ENCODE data around the gene AANAT.

Gene AANAT

DNA sequence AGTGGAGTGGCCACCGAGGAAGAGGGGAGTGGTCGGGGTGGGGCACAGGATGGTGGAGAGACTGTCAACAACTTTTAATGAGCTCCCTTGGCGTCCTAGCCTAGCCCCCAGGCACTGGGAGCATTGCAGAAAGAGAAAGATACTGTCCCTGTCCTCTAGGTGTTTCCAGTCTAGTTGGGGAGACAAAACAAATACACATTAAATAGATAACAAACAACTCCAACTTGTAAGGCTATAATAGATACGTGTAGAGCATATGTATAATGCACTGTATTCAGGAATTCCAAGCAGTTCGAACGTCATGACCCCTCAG lies 14.0 kb upstream of the AANAT start:
- peaks cover 38 to 45% (median 41%) of the 10 kb centered on the region in 11 experiments for H4K20me1 ChIP-seq
- no peaks in the 10 kb centered on the region for H3K9me3 ChIP-seq (replicated peaks in 1 of 11)
- H3K36me3 ChIP-seq = no peaks in the 10 kb centered on the region; a peak in 1 of 22 replicates
- peak overlapping the region in 2 of 11 experiments; percentile 4 to 82; a peak in 2 of 22 replicates for H3K27ac ChIP-seq
- H3K4me3 ChIP-seq = peak overlapping the region in 9 of 10 experiments; percentile 91 to 99 (median 94); a peak in 17 of 20 replicates
- H3K4me2 ChIP-seq = peak overlapping the region in 5 of 11 experiments; percentile 21 to 99 (median 38); a peak in 7 of 22 replicates
- peaks cover 26 to 37% (median 32%) of the 10 kb centered on the region in 10 experiments for H3K4me1 ChIP-seq
- no peak overlapping the region; a peak in 1 of 22 replicates for H3K9ac ChIP-seq
- H3K27me3 ChIP-seq = no peaks in the 10 kb centered on the region
- no peak for TF ChIP-seq Cebpa-rat (IDR thresholded peaks at IDR 0.05)

DNA sequence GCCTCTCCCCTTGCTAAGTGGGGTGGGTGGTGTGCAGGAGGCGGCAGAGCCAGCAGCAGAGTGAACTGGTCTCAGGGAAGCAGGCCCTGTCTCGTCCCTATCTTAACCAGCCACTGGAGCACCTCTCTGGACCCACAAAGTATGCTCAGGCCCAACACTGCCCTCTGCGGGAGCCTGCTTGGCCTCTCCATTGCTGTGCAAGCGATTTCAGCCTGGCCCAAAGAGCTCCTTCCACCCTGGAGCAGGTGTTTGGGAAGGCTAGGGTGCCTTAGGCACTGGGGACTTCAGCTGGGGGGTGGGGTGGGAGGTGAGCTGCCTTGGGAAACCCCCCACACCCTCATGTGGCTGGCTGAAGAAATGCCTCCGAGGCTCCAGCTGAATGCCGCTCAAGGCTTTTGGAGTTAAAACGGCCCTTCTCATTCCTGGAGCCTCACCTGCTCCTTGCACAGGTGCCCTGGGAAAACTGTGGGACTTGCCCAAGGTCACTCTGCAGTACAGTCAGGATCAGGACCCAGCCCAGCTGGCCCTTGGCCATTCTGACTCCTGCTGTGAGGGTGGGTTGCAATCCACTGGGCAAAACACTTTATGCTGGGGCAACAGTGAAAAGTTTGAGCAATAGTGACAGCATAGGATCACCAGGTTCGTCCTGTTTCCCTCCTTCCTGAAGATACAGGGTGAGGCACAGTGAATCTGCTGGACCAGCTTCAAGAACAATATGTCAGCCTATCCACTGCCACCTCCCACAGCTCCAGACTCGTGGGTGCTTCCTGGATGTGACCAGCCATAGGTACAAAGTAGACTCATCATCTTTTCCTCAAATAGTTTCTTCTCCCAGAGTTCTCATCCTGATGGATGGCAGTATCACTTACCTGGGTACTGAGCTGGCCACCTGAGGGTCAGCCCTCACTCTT lies 8.6 kb upstream of the AANAT start:
- no peaks in the 10 kb centered on the region for H3K36me3 ChIP-seq
- H3K9ac ChIP-seq = peak overlapping the region in 1 of 11 experiments; percentile 2; a peak in 1 of 22 replicates
- no peak overlapping the region for H3K4me3 ChIP-seq

DNA sequence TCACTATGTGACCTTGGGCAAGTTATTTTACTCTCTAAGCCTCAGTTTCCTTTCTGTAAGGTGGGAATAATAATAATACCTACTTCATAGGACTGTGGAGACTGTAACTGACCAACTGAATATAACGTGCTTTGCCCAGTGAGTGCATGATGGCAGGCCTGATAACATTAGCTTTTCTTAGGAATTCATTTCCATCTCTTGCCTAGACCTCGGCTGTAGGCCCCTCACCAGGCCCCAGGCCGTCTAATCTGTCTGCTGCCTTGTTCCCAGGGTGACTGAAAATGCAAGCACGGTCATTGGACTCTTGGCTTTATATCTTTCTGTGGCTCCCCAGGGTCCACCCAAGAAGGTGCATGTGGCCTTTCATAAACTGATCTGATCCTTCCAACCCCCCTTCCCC lies 7.7 kb upstream of the AANAT start:
- Histone ChIP-seq H3K4me3 (no peak overlapping the region), H3K9ac (peak overlapping the region in 1 of 11 experiments; percentile 2; a peak in 1 of 22 replicates), H3K27ac (no peak overlapping the region), H3K4me2 (no peak overlapping the region), H3K36me3 (no peaks in the 10 kb centered on the region), H3K4me1 (peaks cover 9 to 28% (median 16%) of the 10 kb centered on the region in 10 experiments; a peak in 18 of 20 replicates), H3K27me3 (no peaks in the 10 kb centered on the region), H3K9me3 (replicated peaks in 1 of 11) (no peaks in the 10 kb centered on the region), H4K20me1 (no peaks in the 10 kb centered on the region)
- TF ChIP-seq Cebpa-rat (IDR thresholded peaks at IDR 0.05) = no peak

More for the DNA sequence above, 8.6 kb upstream of the AANAT start:
- TF ChIP-seq Cebpa-rat (IDR thresholded peaks at IDR 0.05) = no peak
- Histone ChIP-seq H3K4me1 (peaks cover 9 to 28% (median 16%) of the 10 kb centered on the region in 10 experiments; a peak in 18 of 20 replicates), H3K9me3 (replicated peaks in 1 of 11) (no peaks in the 10 kb centered on the region), H3K4me2 (no peak overlapping the region), H3K27ac (no peak overlapping the region), H4K20me1 (no peaks in the 10 kb centered on the region), H3K27me3 (no peaks in the 10 kb centered on the region)

DNA sequence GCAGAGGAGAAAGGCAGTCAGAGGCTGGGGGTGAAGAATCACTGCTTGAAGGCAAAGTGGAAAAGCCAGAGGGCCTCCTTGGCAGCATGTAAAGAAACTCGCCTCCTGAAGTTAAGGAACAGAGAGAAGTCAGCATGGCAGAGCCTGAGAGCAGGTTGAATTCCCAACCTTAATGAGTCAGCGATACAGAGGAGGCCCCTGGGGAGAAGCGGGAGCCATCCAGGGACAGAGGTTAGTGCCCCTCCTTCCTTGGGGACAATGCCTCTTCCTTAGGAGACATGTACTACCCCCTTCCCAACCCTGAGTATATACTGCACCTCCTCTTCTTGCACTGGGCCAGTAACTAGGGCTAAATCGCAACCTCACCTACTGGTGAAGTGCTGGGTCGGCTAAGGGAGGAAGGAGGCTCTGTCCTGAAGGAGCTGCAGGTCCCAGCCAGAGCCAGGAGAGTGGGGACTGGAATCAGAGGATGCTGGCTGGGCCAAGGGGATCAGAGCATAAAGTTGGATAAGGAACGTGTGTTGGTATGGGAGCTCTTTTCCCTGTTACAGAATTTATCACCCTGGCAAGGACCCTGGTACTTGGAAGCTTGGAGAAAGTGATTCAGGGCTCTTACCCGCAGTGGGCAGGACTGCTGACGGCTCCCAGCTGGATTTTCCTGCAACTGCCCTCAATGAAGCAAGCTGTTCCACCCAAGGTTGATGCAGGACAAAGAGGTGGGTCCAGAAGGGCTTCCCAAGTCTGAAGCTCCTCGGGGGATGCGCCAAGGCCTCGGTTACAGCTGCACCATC lies 5.4 kb upstream of the AANAT start:
- H3K4me3 ChIP-seq = no peak overlapping the region
- H4K20me1 ChIP-seq = no peaks in the 10 kb centered on the region; a peak in 1 of 22 replicates
- no peaks in the 10 kb centered on the region for H3K36me3 ChIP-seq
- H3K27me3 ChIP-seq = no peaks in the 10 kb centered on the region
- H3K27ac ChIP-seq = no peak overlapping the region
- H3K4me1 ChIP-seq = peaks cover 29 to 46% (median 35%) of the 10 kb centered on the region in 10 experiments
- no peak for TF ChIP-seq Cebpa-rat (IDR thresholded peaks at IDR 0.05)
- H3K9ac ChIP-seq = peak overlapping the region in 3 of 11 experiments; percentile 14 to 41 (median 19); a peak in 3 of 22 replicates
- H3K9me3 ChIP-seq (replicated peaks in 1 of 11) = no peaks in the 10 kb centered on the region
- peak overlapping the region; percentile 1 to 56 (median 46); a peak in 16 of 22 replicates for H3K4me2 ChIP-seq

DNA sequence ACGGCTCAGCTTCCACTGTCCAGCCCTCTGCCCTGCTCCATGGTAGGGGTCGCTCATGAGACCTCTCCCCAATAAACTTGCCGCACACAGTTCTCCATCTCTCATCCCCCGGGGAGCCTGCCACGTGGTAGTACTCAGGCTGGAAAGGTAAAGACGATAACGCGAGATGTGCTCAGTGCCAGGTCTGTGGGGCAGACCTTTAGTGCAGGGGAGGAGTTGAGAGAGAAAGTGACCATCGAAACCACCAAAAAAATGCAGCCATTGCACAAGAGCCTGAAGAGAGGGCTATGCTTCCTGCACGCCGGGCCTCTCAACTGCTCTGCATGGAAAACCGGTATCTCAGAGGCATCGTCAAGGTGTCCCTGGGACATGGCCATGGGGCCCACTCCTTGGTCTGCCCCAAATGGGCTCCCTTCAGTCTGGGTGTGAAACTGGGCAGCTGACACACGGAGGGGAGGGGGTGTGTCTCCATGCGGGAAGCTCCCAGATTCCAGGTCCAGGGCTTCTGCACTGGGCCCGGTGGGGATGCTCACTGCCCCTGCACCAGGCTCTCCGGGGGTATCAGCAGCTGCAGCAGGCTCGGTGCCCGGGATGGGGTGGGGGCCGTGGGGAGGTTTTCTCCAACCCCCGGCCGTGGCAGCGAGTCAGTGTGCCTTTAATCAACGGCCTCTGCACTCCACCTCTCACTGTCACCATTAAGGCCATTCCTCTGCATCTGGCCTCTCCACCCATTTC lies 4.7 kb upstream of the AANAT start:
- TF ChIP-seq Cebpa-rat (IDR thresholded peaks at IDR 0.05) = no peak
- Histone ChIP-seq H4K20me1 (no peaks in the 10 kb centered on the region; a peak in 1 of 22 replicates), H3K4me3 (no peak overlapping the region), H3K9ac (no peak overlapping the region; a peak in 2 of 22 replicates), H3K4me2 (no peak overlapping the region), H3K4me1 (peaks cover 30 to 52% (median 42%) of the 10 kb centered on the region in 10 experiments), H3K27me3 (no peaks in the 10 kb centered on the region), H3K36me3 (no peaks in the 10 kb centered on the region), H3K27ac (no peak overlapping the region), H3K9me3 (replicated peaks in 1 of 11) (no peaks in the 10 kb centered on the region)

DNA sequence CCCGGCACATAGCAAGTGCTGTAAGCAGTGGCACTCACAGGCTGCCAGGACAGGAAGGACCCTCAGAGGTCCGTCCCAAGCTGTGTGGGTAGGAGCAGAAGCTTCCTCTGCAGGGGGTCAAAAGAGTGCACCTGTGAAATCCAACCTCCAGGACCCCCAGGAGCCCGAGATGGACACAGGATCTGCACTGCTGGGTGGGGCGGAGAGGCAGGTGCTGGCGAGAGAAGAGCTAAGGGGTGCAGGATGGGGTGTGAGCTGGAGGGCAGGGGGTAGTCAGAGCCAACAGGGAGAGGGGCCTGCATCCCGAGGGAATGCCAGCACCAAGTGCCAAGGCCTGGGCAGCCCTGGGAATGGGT lies 650 bp upstream of the AANAT start:
- H3K9me3 ChIP-seq (replicated peaks in 1 of 11) = no peaks in the 10 kb centered on the region
- H3K4me2 ChIP-seq = peak overlapping the region in 10 of 11 experiments; percentile 26 to 63 (median 40); a peak in 15 of 22 replicates
- H3K27me3 ChIP-seq = no peaks in the 10 kb centered on the region
- H3K36me3 ChIP-seq = peaks cover 10 to 36% (median 25%) of the 10 kb centered on the region in 11 experiments
- peaks cover 22 to 55% (median 44%) of the 10 kb centered on the region in 10 experiments for H3K4me1 ChIP-seq
- H3K9ac ChIP-seq = no peak overlapping the region; a peak in 1 of 22 replicates
- H3K4me3 ChIP-seq = no peak overlapping the region
- TF ChIP-seq Cebpa-rat (IDR thresholded peaks at IDR 0.05) = no peak
- no peak overlapping the region for H3K27ac ChIP-seq
- peaks cover 0 to 28% (median 0%) of the 10 kb centered on the region in 11 experiments; a peak in 4 of 22 replicates for H4K20me1 ChIP-seq

DNA sequence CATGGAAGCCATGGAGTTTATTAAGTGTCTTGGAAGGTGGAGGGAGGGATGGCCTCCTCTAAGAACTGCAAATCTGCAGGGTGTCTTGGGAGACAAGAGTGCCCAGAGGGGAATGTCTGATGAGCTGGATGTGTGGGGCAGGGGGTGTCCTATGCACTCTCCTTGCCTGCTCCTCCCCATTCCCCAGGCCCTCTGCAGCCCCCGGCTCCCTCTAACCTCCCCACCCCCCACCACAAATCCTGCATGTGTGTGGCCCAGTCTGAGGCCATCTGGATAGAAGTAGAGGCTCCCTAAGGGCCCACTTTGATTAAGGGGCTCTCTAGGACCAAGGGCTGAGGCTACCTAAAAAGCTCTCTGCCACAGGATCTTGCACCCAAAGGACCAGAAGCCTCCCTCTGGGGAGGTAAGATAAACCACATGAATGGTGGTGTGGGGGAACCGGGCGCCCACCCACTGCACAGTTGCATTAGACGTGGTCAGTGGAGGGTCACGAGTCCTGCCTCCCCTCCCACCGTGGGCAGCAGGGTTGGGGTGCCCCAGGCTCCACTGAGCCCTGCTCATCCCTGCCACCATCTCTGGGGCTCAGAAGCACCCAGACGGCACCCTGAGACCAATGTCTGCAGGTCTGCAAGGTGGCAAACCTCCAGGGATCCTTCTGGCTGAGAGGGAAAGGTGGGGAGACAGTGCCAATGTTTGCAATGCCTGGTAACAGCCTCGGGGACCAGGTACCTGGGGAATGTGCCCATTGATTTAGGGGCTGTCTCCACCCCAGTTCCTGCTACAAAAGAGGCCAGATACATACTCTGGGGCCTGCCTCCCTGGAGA lies 618 bp downstream of the AANAT start:
- no peaks in the 10 kb centered on the region for H3K27me3 ChIP-seq
- peaks cover 0 to 40% (median 0%) of the 10 kb centered on the region in 11 experiments; a peak in 4 of 22 replicates for H4K20me1 ChIP-seq
- peaks cover 23 to 49% (median 38%) of the 10 kb centered on the region in 11 experiments for H3K36me3 ChIP-seq
- H3K27ac ChIP-seq = no peak overlapping the region
- H3K4me2 ChIP-seq = peak overlapping the region in 8 of 11 experiments; percentile 20 to 65 (median 49); a peak in 14 of 22 replicates
- H3K9me3 ChIP-seq (replicated peaks in 1 of 11) = no peaks in the 10 kb centered on the region
- H3K4me1 ChIP-seq = peaks cover 20 to 51% (median 39%) of the 10 kb centered on the region in 10 experiments
- TF ChIP-seq Cebpa-rat (IDR thresholded peaks at IDR 0.05) = no peak
- no peak overlapping the region for H3K4me3 ChIP-seq
- peak overlapping the region in 5 of 11 experiments; percentile 5 to 41 (median 15); a peak in 4 of 22 replicates for H3K9ac ChIP-seq
